Adrenal gland (tissue), 5 donors: ENCODE data around the gene CDH4.

ENCODE experiments used
- POLR2A ChIP-seq, 2 donors: fragments of 450-650 bp; IDR thresholded peaks; one replicate each; pipeline ENCODE4 v1.6.1; 2017; ENCODE audit warnings: antibody characterized with exemption in 2 of 2, mild to moderate bottlenecking in 2 of 2, moderate library complexity in 1 of 2
- TF ChIP-seq, protein P1 (sequence below), 6 experiments: fragments of 450-650 bp in 4 of 6; fragments of 200-600 bp in 2 of 6; sonication (generic) in 1 of 6; IDR thresholded peaks; 1 replicate in 5 of 6; 2 replicates in 1 of 6; pipeline versions ENCODE4 v1.5.1 to v1.8.0; 2016 to 2021; ENCODE audit warnings: antibody characterized with exemption in 6 of 6, mild to moderate bottlenecking in 2 of 6, moderate library complexity in 1 of 6
- donor health status: DM: no; HTN: no; CAD: no.

DNA sequence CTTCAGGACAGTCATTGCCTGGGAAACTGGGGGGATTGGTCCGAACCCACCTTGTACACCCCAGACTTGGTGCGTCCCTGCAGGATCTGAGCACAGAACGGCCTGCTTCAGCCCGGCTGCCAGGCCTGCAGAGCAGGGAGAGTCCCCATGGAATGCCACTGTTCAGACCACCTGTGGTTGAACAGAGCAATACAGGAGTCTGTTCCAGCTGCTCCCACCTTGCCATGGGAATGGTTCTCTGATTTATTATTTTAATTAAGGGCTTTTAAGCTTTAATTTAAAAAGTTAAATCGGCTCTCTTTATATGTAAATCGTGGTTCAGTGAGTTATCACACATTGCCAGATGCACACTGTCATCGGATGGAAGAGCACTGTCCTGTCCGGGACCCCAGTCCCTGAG is 310.4 kb downstream of the CDH4 start:
- TF ChIP-seq, protein P1, sequence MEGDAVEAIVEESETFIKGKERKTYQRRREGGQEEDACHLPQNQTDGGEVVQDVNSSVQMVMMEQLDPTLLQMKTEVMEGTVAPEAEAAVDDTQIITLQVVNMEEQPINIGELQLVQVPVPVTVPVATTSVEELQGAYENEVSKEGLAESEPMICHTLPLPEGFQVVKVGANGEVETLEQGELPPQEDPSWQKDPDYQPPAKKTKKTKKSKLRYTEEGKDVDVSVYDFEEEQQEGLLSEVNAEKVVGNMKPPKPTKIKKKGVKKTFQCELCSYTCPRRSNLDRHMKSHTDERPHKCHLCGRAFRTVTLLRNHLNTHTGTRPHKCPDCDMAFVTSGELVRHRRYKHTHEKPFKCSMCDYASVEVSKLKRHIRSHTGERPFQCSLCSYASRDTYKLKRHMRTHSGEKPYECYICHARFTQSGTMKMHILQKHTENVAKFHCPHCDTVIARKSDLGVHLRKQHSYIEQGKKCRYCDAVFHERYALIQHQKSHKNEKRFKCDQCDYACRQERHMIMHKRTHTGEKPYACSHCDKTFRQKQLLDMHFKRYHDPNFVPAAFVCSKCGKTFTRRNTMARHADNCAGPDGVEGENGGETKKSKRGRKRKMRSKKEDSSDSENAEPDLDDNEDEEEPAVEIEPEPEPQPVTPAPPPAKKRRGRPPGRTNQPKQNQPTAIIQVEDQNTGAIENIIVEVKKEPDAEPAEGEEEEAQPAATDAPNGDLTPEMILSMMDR (IDR thresholded peaks at IDR 0.05): no peak
- no peak for TF ChIP-seq POLR2A (IDR thresholded peaks at IDR 0.05)
